ENCODE data around the gene CCDC7.

The CCDC7 gene

DNA sequence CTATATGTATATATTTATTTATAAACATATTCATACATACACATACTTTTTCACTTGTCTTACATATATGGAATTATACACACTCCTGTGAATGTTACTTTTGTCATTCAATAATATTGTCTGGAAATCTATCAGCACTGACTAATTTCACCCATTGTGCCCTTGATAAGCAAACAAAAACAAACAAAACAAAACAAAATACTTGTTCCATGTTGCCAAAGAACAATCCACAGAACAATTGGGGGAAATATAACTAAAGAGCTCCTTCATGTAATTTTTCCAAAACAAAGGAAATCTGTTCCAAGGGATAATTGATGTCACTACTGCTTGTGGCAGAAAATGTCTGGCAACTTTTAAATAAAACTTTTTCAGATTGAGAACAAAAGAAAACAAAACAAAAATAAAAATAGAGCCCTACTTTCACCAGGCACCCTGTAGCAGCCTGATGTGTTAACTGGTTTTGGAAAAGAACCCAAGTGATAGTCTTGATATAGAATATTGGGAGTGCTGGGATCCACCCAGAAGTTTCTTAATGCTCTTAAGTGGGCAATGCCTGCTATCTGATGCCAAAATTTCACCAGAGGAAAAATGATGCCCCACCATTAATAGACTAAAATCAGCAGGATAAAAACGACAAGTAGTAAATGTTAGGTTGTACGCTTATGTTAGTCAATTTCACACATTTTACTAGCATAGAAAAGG, 34.0 kb upstream of the CCDC7 start:
- H3K27ac ChIP-seq, result no peak overlapping the region
- TF ChIP-seq ZFX (IDR thresholded peaks at IDR 0.05), result no peak
- TF ChIP-seq, protein P1, sequence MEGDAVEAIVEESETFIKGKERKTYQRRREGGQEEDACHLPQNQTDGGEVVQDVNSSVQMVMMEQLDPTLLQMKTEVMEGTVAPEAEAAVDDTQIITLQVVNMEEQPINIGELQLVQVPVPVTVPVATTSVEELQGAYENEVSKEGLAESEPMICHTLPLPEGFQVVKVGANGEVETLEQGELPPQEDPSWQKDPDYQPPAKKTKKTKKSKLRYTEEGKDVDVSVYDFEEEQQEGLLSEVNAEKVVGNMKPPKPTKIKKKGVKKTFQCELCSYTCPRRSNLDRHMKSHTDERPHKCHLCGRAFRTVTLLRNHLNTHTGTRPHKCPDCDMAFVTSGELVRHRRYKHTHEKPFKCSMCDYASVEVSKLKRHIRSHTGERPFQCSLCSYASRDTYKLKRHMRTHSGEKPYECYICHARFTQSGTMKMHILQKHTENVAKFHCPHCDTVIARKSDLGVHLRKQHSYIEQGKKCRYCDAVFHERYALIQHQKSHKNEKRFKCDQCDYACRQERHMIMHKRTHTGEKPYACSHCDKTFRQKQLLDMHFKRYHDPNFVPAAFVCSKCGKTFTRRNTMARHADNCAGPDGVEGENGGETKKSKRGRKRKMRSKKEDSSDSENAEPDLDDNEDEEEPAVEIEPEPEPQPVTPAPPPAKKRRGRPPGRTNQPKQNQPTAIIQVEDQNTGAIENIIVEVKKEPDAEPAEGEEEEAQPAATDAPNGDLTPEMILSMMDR (conservative IDR thresholded peaks at IDR 0.05), result no peak

DNA sequence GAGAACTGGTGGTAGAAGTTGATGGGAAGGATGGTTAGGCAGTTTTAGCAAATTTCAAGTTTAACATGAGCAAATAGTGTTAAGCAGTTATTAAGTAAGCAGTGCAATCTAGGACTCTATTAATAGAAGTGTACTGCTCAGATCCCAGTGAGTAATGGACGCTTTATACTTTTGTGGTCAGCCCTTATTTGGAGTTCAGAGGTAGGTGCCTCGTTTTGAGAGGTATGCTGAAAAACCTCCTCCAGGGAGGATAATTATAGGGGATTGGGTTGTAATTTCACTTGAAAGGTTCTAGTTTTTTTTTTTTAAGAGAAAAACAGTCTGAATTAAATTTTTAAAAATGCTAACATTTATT, 33.5 kb upstream of the CCDC7 start:
- TF ChIP-seq, protein P1 (conservative IDR thresholded peaks at IDR 0.05), result no peak
- TF ChIP-seq ZFX (IDR thresholded peaks at IDR 0.05), result no peak
- H3K27ac ChIP-seq, result no peak overlapping the region

DNA sequence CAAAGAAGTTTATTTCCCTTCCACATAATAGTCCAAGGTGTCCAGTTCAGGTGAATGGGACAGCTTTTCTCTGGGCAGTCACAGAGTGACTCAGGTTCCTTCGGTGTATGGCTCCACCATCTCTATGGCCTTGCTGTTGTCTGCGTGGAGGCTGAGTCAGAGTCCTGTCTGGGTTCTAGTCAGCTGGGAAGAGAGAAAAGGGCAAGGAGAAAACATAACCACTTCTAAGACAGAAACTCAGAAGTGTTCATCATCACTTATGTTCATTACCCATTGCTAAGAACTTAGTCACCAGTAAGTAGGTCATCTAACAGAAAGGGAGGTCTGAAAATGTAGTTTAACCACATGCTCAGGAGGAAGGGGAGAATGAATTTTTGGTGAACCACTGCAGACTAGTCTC, 32.4 kb upstream of the CCDC7 start:
- TF ChIP-seq, protein P1 (conservative IDR thresholded peaks at IDR 0.05), result no peak
- TF ChIP-seq ZFX (IDR thresholded peaks at IDR 0.05), result no peak
- no peak overlapping the region for H3K27ac ChIP-seq

DNA sequence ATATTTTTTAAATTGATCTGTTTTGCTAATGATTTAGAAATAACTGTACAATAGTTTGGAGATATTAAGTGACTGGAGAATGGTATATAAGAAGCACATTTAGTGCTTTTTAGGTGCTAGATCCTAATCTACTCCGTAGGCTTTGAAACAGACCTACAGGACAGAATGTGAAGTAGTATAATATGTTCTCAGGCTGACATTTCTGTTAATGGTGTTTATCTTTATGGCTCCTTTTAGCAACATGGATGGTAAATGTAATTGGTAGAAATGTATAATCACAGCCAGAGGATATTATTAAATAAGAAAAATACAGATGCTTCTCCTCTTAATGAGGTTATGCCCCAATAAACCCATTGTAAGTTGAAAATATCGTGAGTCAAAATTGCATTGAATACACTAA, 30.6 kb upstream of the CCDC7 start:
- no peak overlapping the region for H3K27ac ChIP-seq
- TF ChIP-seq ZFX (IDR thresholded peaks at IDR 0.05), result no peak
- TF ChIP-seq, protein P1 (conservative IDR thresholded peaks at IDR 0.05), result no peak

DNA sequence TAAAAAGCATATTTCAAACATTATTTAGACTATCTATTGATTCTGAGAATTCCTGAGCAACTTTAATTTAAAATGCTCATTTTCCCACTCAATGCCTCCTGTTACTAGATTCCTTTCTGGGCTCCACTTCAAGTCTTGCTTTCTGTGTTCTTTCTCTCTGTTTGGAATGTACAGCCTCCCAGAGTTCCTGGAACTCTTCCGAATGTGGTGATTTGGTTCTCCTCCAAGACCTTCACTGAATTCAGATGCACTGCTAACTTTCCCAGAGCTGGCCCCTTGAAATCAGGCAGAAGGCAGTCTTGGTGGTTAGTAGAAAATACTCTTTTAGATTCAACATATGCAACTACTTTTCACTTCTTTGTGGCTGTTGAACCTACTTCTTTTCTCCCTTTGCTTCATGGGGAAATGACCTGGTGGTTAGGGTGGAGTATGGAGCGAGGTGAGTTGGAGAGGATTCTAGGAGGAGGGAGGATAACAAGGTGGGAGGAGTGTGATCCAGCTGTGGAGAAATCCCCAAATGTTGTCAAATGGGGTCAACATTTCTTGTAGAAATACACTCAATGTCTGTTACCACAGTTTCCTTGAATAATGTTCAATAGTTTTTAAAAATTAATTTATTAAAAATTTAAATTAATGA, 27.9 kb upstream of the CCDC7 start:
- no peak for TF ChIP-seq ZFX (IDR thresholded peaks at IDR 0.05)
- TF ChIP-seq, protein P1 (conservative IDR thresholded peaks at IDR 0.05), result no peak
- H3K27ac ChIP-seq, result no peak overlapping the region

DNA sequence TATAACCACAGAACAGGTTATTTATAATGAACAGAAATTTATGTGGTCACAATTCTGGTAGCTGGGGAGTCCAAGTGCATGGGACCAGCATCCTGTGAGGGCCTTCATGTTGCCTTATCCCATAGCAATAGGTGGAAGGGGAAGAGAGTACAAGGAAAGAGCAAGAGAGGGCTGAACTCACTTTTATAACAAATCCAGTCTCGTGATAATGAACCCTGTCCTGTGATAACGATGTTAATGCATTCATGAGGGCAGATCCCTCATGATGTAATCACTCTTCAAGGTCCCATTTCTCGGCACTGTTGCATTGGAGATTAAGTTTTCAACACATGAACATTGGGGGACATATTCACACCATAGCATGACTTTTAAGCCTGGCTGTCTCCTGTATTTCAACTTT, 27.4 kb upstream of the CCDC7 start:
- TF ChIP-seq, protein P1 (conservative IDR thresholded peaks at IDR 0.05), result no peak
- no peak for TF ChIP-seq ZFX (IDR thresholded peaks at IDR 0.05)
- no peak overlapping the region for H3K27ac ChIP-seq

DNA sequence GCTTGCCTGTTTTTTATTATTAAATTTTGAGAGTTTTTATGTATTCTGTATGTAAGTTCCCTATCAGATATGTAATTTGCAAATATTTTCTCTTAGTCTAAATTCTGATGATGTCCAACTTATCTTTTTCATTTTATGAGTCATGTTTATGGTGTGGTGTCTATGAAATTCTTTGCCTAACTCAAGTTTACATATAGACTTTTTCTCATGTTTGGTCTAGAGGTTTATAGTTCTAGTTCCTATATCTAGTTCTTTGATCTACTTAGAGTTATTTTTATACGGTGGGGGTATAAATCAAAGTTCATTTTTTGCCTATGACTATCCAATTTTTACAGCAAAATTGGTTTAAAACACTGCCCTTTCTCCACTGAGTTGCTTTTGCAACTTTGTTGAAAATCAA, 26.3 kb upstream of the CCDC7 start:
- TF ChIP-seq, protein P1 (conservative IDR thresholded peaks at IDR 0.05), result no peak
- TF ChIP-seq ZFX (IDR thresholded peaks at IDR 0.05), result no peak
- H3K27ac ChIP-seq, result no peak overlapping the region

Measured in C4-2B (cell line).